Measurements from ENCODE around the gene ITPRIP.

The ITPRIP gene

GRCh38 chr10:104340111-104340526, 1.9 kb upstream of the ITPRIP start:
- TF ChIP-seq CTCF (IDR thresholded peaks at IDR 0.05; ENCODE audit: low read depth, low read length), result no peak
- H3K4me3 ChIP-seq (ENCODE audit: low read depth, low read length), result no peak overlapping the region; the same call in 1 of the 2 replicates

GRCh38 chr10:104339469-104340110, 1.3 kb upstream of the ITPRIP start:
- peak overlapping the region; percentile 70 for H3K4me3 ChIP-seq (ENCODE audit: low read depth, low read length)
- no peak for TF ChIP-seq CTCF (IDR thresholded peaks at IDR 0.05; ENCODE audit: low read depth, low read length)

GRCh38 chr10:104337521-104337984, 712 bp downstream of the ITPRIP start:
- TF ChIP-seq CTCF (IDR thresholded peaks at IDR 0.05; ENCODE audit: low read depth, low read length), result no peak
- peak overlapping the region; percentile 70 for H3K4me3 ChIP-seq (ENCODE audit: low read depth, low read length)

- no peak for TF ChIP-seq CTCF (IDR thresholded peaks at IDR 0.05; ENCODE audit: low read depth, low read length)
These were observed 1.3 kb downstream of the ITPRIP start for GRCh38 chr10:104336821-104337467.

GRCh38 chr10:104334965-104335650, 3.2 kb downstream of the ITPRIP start:
- TF ChIP-seq CTCF (IDR thresholded peaks at IDR 0.05; ENCODE audit: low read depth, low read length), result no peak
- no peak overlapping the region for H3K4me3 ChIP-seq (ENCODE audit: low read depth, low read length)

More at GRCh38 chr10:104336821-104337467, 1.3 kb downstream of the ITPRIP start:
- H3K4me3 ChIP-seq (ENCODE audit: low read depth, low read length), result peak overlapping the region; percentile 70

- H3K4me3 ChIP-seq (ENCODE audit: low read depth, low read length), result no peak overlapping the region
- TF ChIP-seq CTCF (IDR thresholded peaks at IDR 0.05; ENCODE audit: low read depth, low read length), result no peak
These were observed 3.7 kb downstream of the ITPRIP start for GRCh38 chr10:104334561-104334960.
